Pons (tissue), 1 donor: ENCODE data around the gene CCDC138.
"Not testable (repeated sequence)": the region's sequence is repeated elsewhere in the genome, so short reads cannot be mapped to it uniquely, and the experiment has no call there.

Source experiments
- DNase-seq: peaks from one replicate; pipeline ENCODE4 v3.0.0-alpha.2; 2016; ENCODE audit warnings: low spot score

CCDC138 gene, protein sequence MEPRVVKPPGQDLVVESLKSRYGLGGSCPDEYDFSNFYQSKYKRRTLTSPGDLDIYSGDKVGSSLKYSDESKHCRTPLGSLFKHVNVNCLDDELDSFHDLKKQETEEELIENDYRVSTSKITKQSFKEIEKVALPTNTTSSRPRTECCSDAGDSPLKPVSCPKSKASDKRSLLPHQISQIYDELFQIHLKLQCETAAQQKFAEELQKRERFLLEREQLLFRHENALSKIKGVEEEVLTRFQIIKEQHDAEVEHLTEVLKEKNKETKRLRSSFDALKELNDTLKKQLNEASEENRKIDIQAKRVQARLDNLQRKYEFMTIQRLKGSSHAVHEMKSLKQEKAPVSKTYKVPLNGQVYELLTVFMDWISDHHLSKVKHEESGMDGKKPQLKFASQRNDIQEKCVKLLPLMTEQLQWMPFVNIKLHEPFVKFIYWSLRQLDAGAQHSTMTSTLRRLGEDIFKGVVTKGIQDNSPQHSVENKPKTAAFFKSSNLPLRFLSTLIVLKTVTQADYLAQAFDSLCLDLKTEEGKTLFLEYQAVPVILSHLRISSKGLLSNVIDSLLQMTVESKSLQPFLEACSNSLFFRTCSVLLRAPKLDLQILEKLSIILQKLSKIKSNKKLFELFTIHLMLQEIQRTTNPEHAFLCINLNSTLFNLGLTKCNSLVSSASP

GRCh38 chr2:108786354-108787215, at the start of gene CCDC138:
Gene CCDC138, plus strand, starts transcription at chr2:108786771. Its CDS starts 52 bp downstream, at chr2:108786823.
- peak; percentile 70 for DNase-seq

DNA sequence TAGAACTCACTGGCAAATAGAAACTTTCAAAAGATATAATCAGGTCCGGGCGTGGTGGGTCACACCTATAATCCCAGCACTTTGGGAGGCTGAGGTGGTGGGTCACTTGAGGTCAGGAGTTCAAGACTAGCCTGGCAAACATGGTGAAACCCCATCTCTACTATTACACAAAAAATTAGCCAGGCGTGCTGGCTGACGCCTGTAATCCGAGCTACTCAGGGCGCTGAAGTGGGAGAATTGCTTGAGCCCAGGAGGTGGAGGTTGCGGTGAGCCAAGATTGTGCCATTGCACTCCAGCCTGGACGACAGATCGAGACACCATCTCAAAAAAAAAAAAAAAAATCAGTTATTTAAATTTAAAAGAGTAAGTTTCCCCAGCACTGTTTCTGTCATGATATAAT, 28.6 kb upstream of the CCDC138 start:
- DNase-seq, result not testable (repeated sequence)

- DNase-seq, result not testable (repeated sequence)
Measured at GRCh38 chr2:108762618-108763017, 24.0 kb upstream of the CCDC138 start.

DNA sequence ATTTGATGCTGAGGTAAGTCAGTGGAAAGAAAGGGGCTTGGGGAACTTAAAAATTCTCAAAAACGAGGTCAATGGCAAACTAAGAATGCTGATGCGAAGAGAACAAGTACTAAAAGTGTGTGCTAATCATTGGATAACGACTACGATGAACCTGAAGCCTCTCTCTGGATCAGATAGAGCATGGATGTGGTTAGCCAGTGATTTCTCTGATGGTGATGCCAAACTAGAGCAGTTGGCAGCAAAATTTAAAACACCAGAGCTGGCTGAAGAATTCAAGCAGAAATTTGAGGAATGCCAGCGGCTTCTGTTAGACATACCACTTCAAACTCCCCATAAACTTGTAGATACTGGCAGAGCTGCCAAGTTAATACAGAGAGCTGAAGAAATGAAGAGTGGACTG, 19.9 kb upstream of the CCDC138 start:
- DNase-seq, result not testable (repeated sequence)

DNA sequence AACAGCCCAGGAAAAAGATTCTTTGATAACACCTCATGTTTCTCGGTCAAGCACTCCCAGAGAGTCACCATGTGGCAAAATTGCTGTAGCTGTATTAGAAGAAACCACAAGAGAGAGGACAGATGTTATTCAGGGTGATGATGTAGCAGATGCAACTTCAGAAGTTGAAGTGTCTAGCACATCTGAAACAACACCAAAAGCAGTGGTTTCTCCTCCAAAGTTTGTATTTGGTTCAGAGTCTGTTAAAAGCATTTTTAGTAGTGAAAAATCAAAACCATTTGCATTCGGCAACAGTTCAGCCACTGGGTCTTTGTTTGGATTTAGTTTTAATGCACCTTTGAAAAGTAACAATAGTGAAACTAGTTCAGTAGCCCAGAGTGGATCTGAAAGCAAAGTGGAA, 18.7 kb upstream of the CCDC138 start:
- DNase-seq, result not testable (repeated sequence)

GRCh38 chr2:108776475-108776874, 10.1 kb upstream of the CCDC138 start:
- no peak for DNase-seq

GRCh38 chr2:108778857-108779256, 7.7 kb upstream of the CCDC138 start:
- no peak for DNase-seq

DNA sequence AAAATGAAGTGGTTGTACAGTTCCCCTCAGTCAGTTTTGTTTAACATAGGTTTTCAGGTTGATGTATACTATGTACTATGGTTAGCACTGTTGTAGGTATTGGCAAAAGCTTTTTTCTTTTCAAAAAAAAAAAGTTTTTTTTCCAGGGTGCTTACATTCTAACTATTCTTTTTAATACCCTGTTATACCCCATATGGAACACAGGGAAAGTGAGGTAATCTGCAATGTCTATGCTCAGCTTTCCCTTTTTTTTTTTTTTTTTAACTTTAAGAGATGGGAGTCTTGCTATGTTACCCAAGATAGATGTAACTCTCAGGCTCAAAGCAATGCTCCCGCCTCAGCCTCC, 590 bp upstream of the CCDC138 start:
- no peak for DNase-seq

GRCh38 chr2:108787216-108787541, 608 bp downstream of the CCDC138 start:
- DNase-seq, result peak; percentile 12

GRCh38 chr2:108803045-108803736, 16.6 kb downstream of the CCDC138 start:
- no peak for DNase-seq

DNA sequence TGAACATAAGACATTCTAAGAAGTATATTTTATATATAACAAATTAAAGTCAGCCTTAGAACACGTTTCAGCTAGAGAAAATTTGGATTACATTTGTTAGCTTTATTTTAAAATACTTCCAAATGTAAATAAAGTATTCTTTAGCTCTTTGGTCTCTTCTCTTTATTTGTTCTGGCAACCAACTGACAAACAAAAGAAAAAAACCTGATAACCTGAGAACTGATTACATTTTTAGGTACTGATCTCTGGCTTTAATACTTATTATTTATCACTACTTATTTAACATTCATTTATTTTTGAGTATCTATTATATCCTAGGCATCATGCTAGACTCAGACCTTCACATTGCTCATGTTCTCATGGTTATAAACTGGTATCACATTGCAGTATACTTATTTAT, 18.5 kb downstream of the CCDC138 start:
- no peak for DNase-seq

GRCh38 chr2:108805782-108806181, 19.2 kb downstream of the CCDC138 start:
- DNase-seq, result no peak

DNA sequence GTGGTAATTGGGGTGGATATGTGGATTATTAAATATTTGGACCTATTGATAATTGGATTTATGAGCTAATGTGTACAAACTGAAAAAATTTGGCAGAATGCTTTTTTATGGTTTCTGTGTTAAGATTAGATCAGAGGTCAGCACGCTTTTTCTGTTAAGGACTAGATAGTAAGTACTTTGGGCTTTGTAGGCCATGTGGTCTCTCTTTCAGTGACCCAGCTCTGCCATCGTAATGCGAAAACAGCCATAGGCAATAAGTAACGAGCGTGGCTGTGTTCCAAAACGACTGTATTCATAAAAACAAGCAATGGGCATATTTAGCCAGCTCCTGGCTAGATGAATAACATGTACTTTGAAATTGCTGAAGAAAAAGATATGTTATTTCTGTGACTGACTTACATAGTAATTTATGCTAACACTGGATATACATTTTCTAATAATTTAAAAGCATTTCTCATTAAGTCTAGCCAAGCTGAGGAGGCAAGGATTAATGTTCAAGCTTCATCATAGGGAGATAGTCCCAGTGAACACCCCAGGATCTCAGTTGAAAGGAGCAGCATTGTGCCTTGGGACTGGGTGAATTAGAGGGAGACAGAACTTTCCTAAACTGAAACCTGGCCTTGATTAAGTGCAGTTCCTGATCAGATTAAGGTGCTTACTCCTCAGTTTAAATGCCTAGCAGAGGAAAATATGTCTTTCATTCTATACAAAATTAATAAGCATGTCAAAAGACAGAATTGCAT, 20.0 kb downstream of the CCDC138 start:
- DNase-seq, result no peak

DNA sequence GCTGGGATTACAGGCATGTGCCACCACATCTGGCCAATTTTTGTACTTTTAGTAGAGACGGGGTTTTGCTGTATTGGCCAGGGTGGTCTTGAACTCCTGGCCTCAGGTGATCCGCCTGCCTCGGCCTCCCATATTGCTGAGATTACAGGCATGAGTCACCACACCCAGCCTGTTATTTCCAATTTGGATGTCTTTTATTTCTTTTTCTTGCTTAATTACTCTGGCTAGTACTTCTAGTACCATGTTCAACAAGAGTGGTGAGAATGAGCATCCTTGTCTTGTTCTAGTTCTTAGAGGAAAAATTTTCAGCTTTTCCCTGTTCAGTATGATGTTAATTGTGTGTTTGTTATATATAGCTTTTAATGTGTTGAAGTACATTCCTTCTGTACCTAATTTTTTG, 23.4 kb downstream of the CCDC138 start:
- DNase-seq, result no peak

DNA sequence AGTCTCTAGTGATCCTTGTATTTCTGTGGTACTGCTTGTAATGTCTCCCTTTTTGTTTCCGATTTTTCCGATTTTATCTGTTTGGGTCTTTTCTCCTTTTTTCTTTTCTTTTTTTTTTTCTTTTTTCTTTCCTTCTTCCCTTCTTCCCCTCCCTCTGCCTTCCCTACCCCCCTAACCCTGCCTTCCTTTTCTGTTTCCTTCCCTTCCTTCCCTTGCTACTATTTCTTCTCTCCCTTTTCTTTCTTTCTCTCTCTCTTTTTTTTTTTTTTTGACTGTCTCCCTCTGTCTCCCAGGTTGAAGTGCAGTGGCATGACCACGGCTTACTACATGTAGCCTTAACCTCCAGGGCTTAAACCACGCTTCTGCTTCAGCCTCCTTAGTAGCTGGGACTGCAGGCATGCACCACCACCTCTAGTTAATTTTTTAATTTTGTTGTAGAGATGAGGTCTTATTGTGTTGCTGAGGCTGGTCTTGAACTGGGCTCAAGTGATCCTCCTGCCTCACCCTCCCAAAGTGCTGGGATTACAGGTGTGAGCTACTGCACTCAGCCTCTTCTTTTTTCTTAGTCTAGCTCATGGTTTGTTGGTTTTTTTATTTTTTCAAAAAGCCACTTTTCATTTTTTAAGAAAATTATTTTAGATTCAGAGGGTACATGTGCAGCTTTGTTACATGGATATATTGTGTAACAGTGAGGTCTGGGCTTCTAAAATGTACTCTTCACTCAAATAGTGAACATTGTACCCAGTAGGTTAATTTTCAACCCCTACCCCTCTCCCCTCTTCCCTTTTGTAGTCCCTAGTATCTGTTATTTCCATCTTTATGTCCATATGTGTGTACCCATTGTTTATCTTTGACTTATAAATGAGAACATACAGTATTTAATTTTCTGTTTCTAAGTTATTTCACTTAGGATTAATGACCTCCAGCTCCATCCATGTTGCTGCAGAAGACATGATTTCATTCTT, 24.7 kb downstream of the CCDC138 start:
- DNase-seq, result no peak

DNA sequence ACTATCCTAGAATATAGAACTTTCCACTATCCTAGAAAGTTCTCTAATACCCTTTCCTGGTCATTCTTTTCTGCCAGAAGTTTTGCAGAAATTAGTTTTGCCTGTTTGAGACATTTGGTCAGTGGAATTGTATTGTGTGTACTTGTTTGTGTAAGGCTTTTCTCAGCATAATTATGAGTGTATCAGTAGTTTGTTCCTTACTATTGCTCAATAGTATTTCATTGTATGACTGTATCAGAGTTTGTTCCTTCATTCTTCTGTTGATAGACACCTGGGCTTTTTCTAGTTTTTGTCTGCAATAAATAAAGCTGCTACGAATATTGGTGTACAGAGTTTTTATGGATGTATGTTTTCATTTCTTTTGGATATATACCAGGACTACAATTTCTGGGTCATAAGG, 27.2 kb downstream of the CCDC138 start:
- no peak for DNase-seq

DNA sequence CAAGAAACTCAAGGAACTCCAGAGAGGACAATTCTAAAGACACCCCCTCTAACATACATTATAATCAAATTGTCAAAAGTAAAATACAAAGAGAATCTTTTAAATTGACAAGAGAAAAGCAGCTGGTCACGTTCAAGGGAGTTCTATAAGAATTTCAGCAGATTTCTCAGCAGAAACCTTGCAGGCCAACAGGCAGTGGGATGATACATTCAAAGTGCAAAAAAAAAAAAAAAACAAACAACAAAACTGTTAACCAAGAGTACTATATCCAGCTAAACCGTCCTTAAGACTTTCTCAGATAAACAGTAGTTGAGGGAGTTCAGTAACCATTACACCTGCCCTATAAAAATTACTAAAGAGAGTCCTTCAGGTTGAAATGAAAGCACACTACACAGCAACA, 33.9 kb downstream of the CCDC138 start:
- DNase-seq, result no peak

GRCh38 chr2:108823286-108823685, 36.7 kb downstream of the CCDC138 start:
- DNase-seq, result no peak

GRCh38 chr2:108824316-108825070, 37.9 kb downstream of the CCDC138 start:
- DNase-seq, result no peak

GRCh38 chr2:108825254-108825653, 38.7 kb downstream of the CCDC138 start:
- no peak for DNase-seq
